K562 (cell line): ENCODE results near the gene NUMB. TPM values are rescaled to one million over a fixed set of nuclear protein-coding genes. Genes with fewer than 3 reads are reported as not detected.

Experiments used
- ATAC-seq: fragments of 200-7000 bp; cut with Tn5 transposase; 3 replicates; pipeline ENCODE4 v1.9.1; 2020; ENCODE audit warnings: moderate library complexity
- BruUV-seq: library from RNA; stranded (reverse); fragments of 400-500 nt; replicated peaks from 2 replicates; lab custom pipeline; 2021; lab: Mats Ljungman, UMichigan
- CTCF ChIA-PET: fragments of 300-600 bp; formaldehyde crosslinking; extraction: SDS; loops from one replicate; lab custom pipeline; 2021; ENCODE audit warnings: low intra/inter-chr PET ratio; lab: Yijun Ruan, JAX
- POLR2A ChIA-PET: fragments of 300-600, 350-650 bp; sonication (Branson Sonifier 250); formaldehyde crosslinking; extraction: SDS; loops from one replicate; lab custom pipeline; 2021; ENCODE audit warnings: antibody characterized with exemption, inconsistent platforms; lab: Yijun Ruan, JAX
- DNase-seq, 4 experiments: peaks; one replicate each; pipeline versions ENCODE4 v3.0.0 to v3.0.0-alpha.2; 2011 to 2018; ENCODE audit warnings: low spot score in 3 of 4, mixed read lengths in 3 of 4; ENCODE audit errors: extremely low read depth in 1 of 4
- FAIRE-seq: peaks from 2 replicates; lab custom pipeline; 2011; peaks lifted over from hg19 to GRCh38; lab: Jason Lieb, UNC
- H2AFZ ChIP-seq: 2 replicates; pipeline ENCODE4 v1.6.0; 2011; ENCODE audit warnings: low read depth, low read length, control low read depth, inconsistent platforms
- H3K27ac ChIP-seq: fragments of 200-600 bp; 3 replicates; pipeline ENCODE4 v1.8.0; 2011; ENCODE audit warnings: low read depth, mild to moderate bottlenecking, control low read depth, inconsistent platforms, low read length, moderate library complexity, mixed read lengths; ENCODE audit errors: extremely low read depth
- H3K27me3 ChIP-seq, 2 experiments: fragments of 300-600 bp in 1 of 2; 2 replicates in 1 of 2; 3 replicates in 1 of 2; pipeline versions ENCODE4 v1.6.0 to v1.8.0; 2011; ENCODE audit warnings: inconsistent platforms in 2 of 2, low read length in 2 of 2, mild to moderate bottlenecking in 1 of 2, mixed read lengths in 1 of 2, moderate library complexity in 1 of 2; ENCODE audit not compliant: control insufficient read depth in 2 of 2, insufficient read depth in 2 of 2
- H3K36me3 ChIP-seq: fragments of 300-600 bp; 3 replicates; pipeline ENCODE4 v1.8.0; 2011; ENCODE audit warnings: mild to moderate bottlenecking, low read length, inconsistent platforms; ENCODE audit not compliant: control insufficient read depth, insufficient read depth
- H3K4me1 ChIP-seq, 2 experiments: fragments of 200-600 bp in 1 of 2; replicated peaks in 1 of 2; 2 replicates in 1 of 2; 3 replicates in 1 of 2; pipeline versions ENCODE4 v1.5.1 to v1.8.0; 2011; ENCODE audit warnings: inconsistent platforms in 2 of 2, low read length in 2 of 2, mild to moderate bottlenecking in 1 of 2, mixed read lengths in 1 of 2, moderate library complexity in 1 of 2; ENCODE audit not compliant: control insufficient read depth in 2 of 2, insufficient read depth in 2 of 2
- H3K4me2 ChIP-seq: 2 replicates; pipeline ENCODE4 v1.6.1; 2011; ENCODE audit warnings: low read length, control low read depth, inconsistent platforms, mixed read lengths; ENCODE audit not compliant: insufficient read depth
- H3K4me3 ChIP-seq: fragments of 200-600 bp; sonication (generic), shearing (Covaris generic); 2 replicates; pipeline ENCODE4 v1.5.1; 2016; ENCODE audit warnings: control low read depth, inconsistent platforms
- H3K79me2 ChIP-seq: fragments of 200-600 bp; 3 replicates; pipeline ENCODE4 v1.8.0; 2011; ENCODE audit warnings: low read length, inconsistent platforms; ENCODE audit not compliant: control insufficient read depth, insufficient read depth
- H3K9ac ChIP-seq, 2 experiments: 2 replicates each; pipeline versions ENCODE4 v1.6.0 to v1.6.1; 2011; ENCODE audit warnings: low read depth in 2 of 2, low read length in 2 of 2, control low read depth in 1 of 2, inconsistent platforms in 1 of 2, mild to moderate bottlenecking in 1 of 2, mixed read lengths in 1 of 2; ENCODE audit not compliant: insufficient read depth in 1 of 2
- H3K9me1 ChIP-seq: one replicate; pipeline ENCODE4 v1.6.0; 2011; ENCODE audit warnings: inconsistent platforms, mild to moderate bottlenecking, low read length, moderate library complexity; ENCODE audit not compliant: control insufficient read depth, insufficient read depth
- H3K9me3 ChIP-seq: replicated peaks from 2 replicates; pipeline ENCODE4 v1.5.1; 2011; ENCODE audit warnings: low read depth, low read length, inconsistent platforms; ENCODE audit not compliant: control insufficient read depth, insufficient read depth
- H4K20me1 ChIP-seq: replicated peaks from 2 replicates; pipeline ENCODE4 v1.6.1; 2011; ENCODE audit warnings: low read length, inconsistent platforms, mixed read lengths; ENCODE audit not compliant: control insufficient read depth, insufficient read depth
- ARHGAP35 ChIP-seq: fragments of 450-650 bp; IDR thresholded peaks from 2 replicates; pipeline ENCODE4 v1.6.1; 2018; ENCODE audit not compliant: partially characterized antibody
- ATF1 ChIP-seq, 2 experiments: fragments of 450-650 bp in 1 of 2; IDR thresholded peaks; 2 replicates each; pipeline ENCODE4 v1.6.1; 2016; ENCODE audit warnings: missing compliant biosample characterization in 1 of 2, missing genetic modification characterization in 1 of 2
- BRF1 ChIP-seq: IDR thresholded peaks from 3 replicates; pipeline ENCODE4 v1.6.1; 2011; ENCODE audit warnings: borderline replicate concordance, mild to moderate bottlenecking; ENCODE audit not compliant: insufficient read length; ENCODE audit errors: extremely low read depth
- LEF1 ChIP-seq: fragments of 450-650 bp; IDR thresholded peaks from 2 replicates; pipeline ENCODE4 v1.6.1; 2016; ENCODE audit warnings: mild to moderate bottlenecking
- ZNF143 ChIP-seq: sonication (generic); formaldehyde crosslinking; IDR thresholded peaks from 2 replicates; pipeline ENCODE4 v1.9.0; 2022; ENCODE audit warnings: mild to moderate bottlenecking, missing genetic modification reagents
- in situ Hi-C: fragments of 300-500 bp; cut with MboI; formaldehyde crosslinking; loops from 4 replicates; pipeline ENCODE4 v1.15.0; 2018; ENCODE audit warnings: inconsistent platforms, mixed read lengths
- intact Hi-C: fragments of 100-400 bp; cut with micrococcal nuclease; formaldehyde crosslinking; loops from 2 replicates; pipeline ENCODE4 v1.14.2; 2022
- polyA plus RNA-seq, 8 experiments: library from polyadenylated mRNA; depleted of rRNA in 4 of 8; stranded (reverse) in 5 of 8; unstranded in 3 of 8; fragments of >200 nt; fragmentation: Nextera tagmentation in 2 of 8; fragmentation: Illumina TruSeq in 1 of 8; extraction: Ambion mirVana in 2 of 8; extraction: Trizol in 1 of 8; gene quantifications; 2 replicates each; pipeline versions ENCODE4 v1.2.1 to v1.2.3, GENCODE V29; 2011 to 2014; ENCODE audit warnings: inconsistent platforms in 1 of 8, missing spikeins in 1 of 8
- total RNA-seq, 7 experiments: library from RNA; depleted of rRNA in 6 of 7; stranded (reverse); fragments of >200 nt in 6 of 7; fragmentation: Illumina TruSeq in 2 of 7; extraction: Trizol in 2 of 7; gene quantifications; 2 replicates each; pipeline versions ENCODE4 v1.2.1 to v1.2.3, GENCODE V29; 2011 to 2021; ENCODE audit warnings: low replicate concordance in 1 of 7

NUMB gene
- total and polyA plus RNA-seq, 9 of the 15 experiments (the other 6 are each of a cell fraction or from before 2014, with no cell fraction given): 13.5 to 54.0 (median 32.3) TPM

DNA sequence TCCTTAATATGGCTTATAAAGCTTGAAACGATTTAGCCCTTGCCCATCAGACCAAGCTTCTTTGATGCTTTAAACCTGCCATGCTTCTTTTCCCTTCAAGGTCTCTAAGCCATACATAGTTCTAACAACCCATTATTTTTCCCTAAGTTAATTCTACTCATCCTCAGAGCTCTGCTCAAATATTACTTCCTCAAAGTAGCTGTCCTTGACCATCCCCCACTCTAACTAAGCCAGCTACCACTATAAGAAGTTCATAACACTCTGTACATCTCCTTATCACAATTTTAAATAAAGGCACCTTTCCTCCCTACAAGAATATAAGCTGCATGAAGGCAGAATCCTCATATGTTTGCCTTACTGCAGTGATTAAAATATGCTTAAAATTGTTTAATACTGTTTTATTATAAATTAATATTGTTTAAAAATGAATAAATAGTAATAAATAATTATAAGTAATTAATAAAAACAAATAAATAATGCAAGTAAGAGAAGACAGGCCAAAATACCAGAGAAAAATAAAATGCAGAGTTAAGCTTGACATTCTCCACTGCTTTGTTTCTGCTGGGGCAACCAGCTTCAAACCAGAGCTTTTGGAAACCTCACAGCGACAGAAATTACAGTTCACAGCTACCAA, 76.8 kb downstream of the NUMB start (continued):
- no peak for TF ChIP-seq LEF1
- TF ChIP-seq BRF1: no peak
- no peak for TF ChIP-seq ZNF143 (CRISPR knock-in tag)

DNA sequence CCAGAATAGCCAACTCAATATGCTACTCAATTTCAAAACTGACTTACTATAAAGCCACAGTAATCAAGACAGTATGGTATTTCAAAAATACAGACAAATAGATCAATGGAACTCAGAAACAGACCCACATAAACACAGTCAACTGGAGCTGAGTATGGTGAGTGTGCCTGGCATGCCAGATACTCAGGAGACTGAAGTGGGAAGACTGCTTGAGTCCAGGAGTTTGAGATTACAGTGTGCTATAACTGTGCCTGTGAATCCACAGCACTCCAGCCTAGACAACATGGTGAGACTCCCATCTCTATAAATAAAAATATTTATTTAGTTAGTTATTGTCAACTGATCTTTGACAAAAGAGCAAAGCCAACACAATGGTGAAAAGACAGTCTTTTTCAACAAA, 81.8 kb downstream of the NUMB start:
- TF ChIP-seq ATF1 (CRISPR knock-in tag; IDR thresholded peaks at IDR 0.05) (no peak), ATF1 (tag; IDR thresholded peaks at IDR 0.05) (no peak), ARHGAP35 (no peak)
- no peaks in the 10 kb centered on the region for H3K9me1 ChIP-seq
- DNase-seq (no peak), FAIRE-seq (no peak), ATAC-seq (no peak)
- no peak overlapping the region for H3K9ac ChIP-seq
- peaks cover 23% of the 10 kb centered on the region for H3K79me2 ChIP-seq
- H2AFZ ChIP-seq: no peak overlapping the region
- POLR2A ChIA-PET: no interaction called here
- intact Hi-C loops (no loop called here), in situ Hi-C loops (no loop called here)
- CTCF ChIA-PET: no interaction called here
- no peaks in the 10 kb centered on the region for H3K4me1 ChIP-seq
- H3K27ac ChIP-seq: no peak overlapping the region
- BruUV-seq: no TSS peak
- H3K4me2 ChIP-seq: no peak overlapping the region
- H3K4me3 ChIP-seq: no peak overlapping the region
- H3K36me3 ChIP-seq: no peaks in the 10 kb centered on the region; the same call in 2 of the 3 replicates
- H4K20me1 ChIP-seq: no peaks in the 10 kb centered on the region
- H3K9me3 ChIP-seq: no peaks in the 10 kb centered on the region
- H3K27me3 ChIP-seq: no peaks in the 10 kb centered on the region
